ENCODE measurements around the gene CDH13.
A peak's percentile ranks its signal among the peaks of the same experiment; 100 is the strongest.

The CDH13 gene

GRCh38 chr16:83797013-83797412 lies 1170.2 kb downstream of the CDH13 start:
- no peak for DNase-seq

GRCh38 chr16:83799336-83799735 lies 1172.6 kb downstream of the CDH13 start:
- no peak for DNase-seq

- no peak for DNase-seq
These were observed 1175.4 kb downstream of the CDH13 start for GRCh38 chr16:83802135-83802534.

- DNase-seq: no peak
These were observed 1175.9 kb downstream of the CDH13 start for GRCh38 chr16:83802554-83803205.

- DNase-seq: no peak
These were observed 1177.0 kb downstream of the CDH13 start for GRCh38 chr16:83803811-83804210.

- DNase-seq: no peak
These were observed 1177.6 kb downstream of the CDH13 start for GRCh38 chr16:83804366-83804765.

- no peak for DNase-seq
These were observed 1179.3 kb downstream of the CDH13 start for GRCh38 chr16:83806036-83806435.

- DNase-seq: no peak
These were observed 1180.0 kb downstream of the CDH13 start for GRCh38 chr16:83806731-83807130.

- no peak for DNase-seq
These were observed 1180.5 kb downstream of the CDH13 start for GRCh38 chr16:83807327-83807709.

GRCh38 chr16:83807710-83808572 lies 1181.2 kb downstream of the CDH13 start, which contains the start of gene HSBP1:
Gene HSBP1, plus strand, starts transcription at chr16:83807978. Its CDS starts 99 bp downstream, at chr16:83808077.
- peak; percentile 96 for DNase-seq

- DNase-seq: no peak
These were observed 1181.8 kb downstream of the CDH13 start for GRCh38 chr16:83808573-83809014.

- DNase-seq: no peak
These were observed 1182.3 kb downstream of the CDH13 start for GRCh38 chr16:83809092-83809491.

GRCh38 chr16:83810901-83811300 lies 1184.1 kb downstream of the CDH13 start:
- no peak for DNase-seq

- DNase-seq: peak; percentile 38
These were observed 1187.3 kb downstream of the CDH13 start for GRCh38 chr16:83813823-83814658.

- no peak for DNase-seq
These were observed 1187.9 kb downstream of the CDH13 start for GRCh38 chr16:83814659-83814985.

- DNase-seq: no peak
These were observed 1190.3 kb downstream of the CDH13 start for GRCh38 chr16:83817022-83817421.

- no peak for DNase-seq
These were observed 1191.5 kb downstream of the CDH13 start for GRCh38 chr16:83818276-83818675.

- DNase-seq: no peak
These were observed 1192.6 kb downstream of the CDH13 start for GRCh38 chr16:83819361-83819760.

- peak; percentile 93 for DNase-seq
These were observed 1199.6 kb downstream of the CDH13 start for GRCh38 chr16:83826146-83826913.

GRCh38 chr16:83830091-83830768 lies 1203.5 kb downstream of the CDH13 start:
- no peak for DNase-seq

- DNase-seq: no peak
These were observed 1204.1 kb downstream of the CDH13 start for GRCh38 chr16:83830769-83831455.
